ENCODE measurements around the gene COPS3.

GRCh38 chr17:17303847-17304490 lies 22.9 kb upstream of the COPS3 start:
- no peak for TF ChIP-seq EZH2 (IDR thresholded peaks at IDR 0.05)
- TF ChIP-seq POLR2AphosphoS5 (IDR thresholded peaks at IDR 0.05; ENCODE audit: borderline replicate concordance, low read depth, low read length), result no peak
- no peak for TF ChIP-seq FOXP2 (optimal IDR thresholded peaks at IDR 0.05; ENCODE audit: control extremely low read depth, extremely low read length, insufficient read depth)

All from SK-N-MC (cell line).